ENCODE results near the gene FXYD7. TPM values are rescaled to one million over a fixed set of nuclear protein-coding genes. Genes with fewer than 3 reads are reported as not detected.

Gene FXYD7
- total and polyA plus RNA-seq, 2 of the 13 experiments (the other 11 are each of a cell fraction or from before 2014, with no cell fraction given) = 0.55 TPM; not detected in 1

DNA sequence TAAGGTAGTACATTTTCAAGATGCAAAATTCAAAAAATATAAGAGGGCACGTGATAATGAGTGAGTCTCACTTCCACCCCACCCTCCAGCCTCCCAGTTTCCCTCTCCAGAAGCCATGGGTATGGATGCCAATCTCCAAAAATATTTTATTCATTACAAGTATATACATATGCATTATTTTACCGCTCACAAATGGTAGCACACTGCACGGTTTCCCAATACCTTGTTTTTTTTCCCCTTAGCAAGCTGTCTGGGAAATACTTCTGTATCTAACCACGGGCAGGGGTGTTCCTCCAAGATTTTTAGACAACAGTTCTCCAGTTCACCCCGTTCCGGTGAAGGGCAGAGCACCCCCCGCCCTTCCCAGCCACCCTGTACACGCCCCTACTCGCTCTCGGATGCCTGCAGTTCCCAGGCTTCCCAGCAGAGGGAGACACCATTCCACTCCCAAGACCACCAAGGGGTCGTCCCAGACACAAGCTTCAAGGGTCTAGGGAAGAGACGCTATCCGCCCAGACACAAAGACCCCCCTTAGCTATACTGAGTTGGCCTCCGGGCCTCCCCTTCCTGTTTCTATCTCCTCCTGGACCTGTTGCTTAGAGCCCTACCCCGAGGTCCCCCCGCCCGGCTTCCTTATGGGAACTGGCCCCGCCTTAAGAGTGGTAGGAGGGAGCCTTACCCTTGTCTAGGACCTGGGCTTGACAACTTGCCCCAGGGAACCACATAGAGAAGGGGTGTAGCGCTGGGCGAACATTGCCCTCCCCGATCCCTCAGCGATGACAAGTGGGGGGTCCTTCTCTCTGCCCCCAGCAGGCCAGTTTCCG lies 28.5 kb upstream of the FXYD7 start:
- no peaks in the 10 kb centered on the region for H4K20me1 ChIP-seq (ENCODE audit: insufficient read depth, low read length)
- ChIA-PET POLR2A (no interaction called here), CTCF (ENCODE audit: low intra/inter-chr PET ratio, low total read pairs) (interaction anchor here (1.9 kb wide), 1 partner anchor 21 kb away, joined by 11 read pairs; the partner anchor contains the start of gene LGI4)
- no peak overlapping the region for H2AFZ ChIP-seq (ENCODE audit: low read length)
- no TSS peak for BruUV-seq (replicated peaks)
- peak; percentile 43 for DNase-seq (ENCODE audit: low spot score)
- in situ Hi-C loops (cut with HindIII; ENCODE audit: extremely low pct_ligation_motif_present, low pct_unique_long_range_greater_than_20kb) = no loop called here
- intact Hi-C loops (cut with micrococcal nuclease; ENCODE audit: unreplicated experiment) = no loop called here
- no peaks in the 10 kb centered on the region for H3K79me2 ChIP-seq (ENCODE audit: insufficient read depth, low read length)
- H3K27me3 ChIP-seq (ENCODE audit: control insufficient read depth in 1 of 2, insufficient read depth in 2 of 2, low read length in 2 of 2) = 0 out of 5 replicates have a peak, but pooled peaks cover 0 to 6% of the 10 kb centered on the region in 2 experiments
- 15% methylated on average over 16 of the region's 23 CpGs for WGBS (ENCODE audit: low lambda C conversion rate)
- H3K36me3 ChIP-seq (replicated peaks in 1 of 2; ENCODE audit: control insufficient read depth in 1 of 2, insufficient read depth in 2 of 2, low read length in 2 of 2) = no peaks in the 10 kb centered on the region
- peak overlapping the region; percentile 18 to 64 (median 29); a peak in 5 of 6 replicates for H3K4me3 ChIP-seq (replicated peaks in 1 of 3; ENCODE audit: insufficient read depth in 1 of 3, low read depth in 2 of 3, low read length in 3 of 3)
- ATAC-seq = peak; percentile 72
- peak overlapping the region; percentile 72 for H3K4me2 ChIP-seq (ENCODE audit: low read depth, low read length)
- no peak for FAIRE-seq
- no peak overlapping the region for H3K27ac ChIP-seq (ENCODE audit: extremely low read length, insufficient read depth, low read length)
- H3K4me1 ChIP-seq (ENCODE audit: insufficient read depth, low read length) = peaks cover 92% of the 10 kb centered on the region
- H3K9me3 ChIP-seq (ENCODE audit: low read length) = no peaks in the 10 kb centered on the region
- H3K9ac ChIP-seq (ENCODE audit: insufficient read depth, low read depth, low read length) = 0 out of 2 replicates have a peak overlapping the region, but pooled peaks have one; percentile 3
- TF ChIP-seq ZBTB20 (CRISPR knock-in tag; IDR thresholded peaks at IDR 0.05; ENCODE audit: borderline replicate concordance, low read depth) (peak; percentile 25; the same call in 1 of the 2 replicates), NFKB2 (CRISPR knock-in tag; IDR thresholded peaks at IDR 0.05; ENCODE audit: borderline replicate concordance) (no peak), ZNF598 (CRISPR knock-in tag; IDR thresholded peaks at IDR 0.05; ENCODE audit: borderline replicate concordance) (peak; percentile 62; the same call in 1 of the 2 replicates), TAF15 (IDR thresholded peaks at IDR 0.05; ENCODE audit: low read depth, low read length, poor library complexity, severe bottlenecking) (no peak), GATAD2A (CRISPR knock-in tag; IDR thresholded peaks at IDR 0.05) (peak; percentile 52; the same call in 1 of the 2 replicates), KLF16 (CRISPR knock-in tag; IDR thresholded peaks at IDR 0.05) (0 out of 4 replicates have a peak, but pooled peaks of 1 of the 2 experiments have one; percentile 36), ZNF44 (CRISPR knock-in tag; IDR thresholded peaks at IDR 0.05) (peak; percentile 47; the same call in 1 of the 2 replicates), MED1 (CRISPR knock-in tag; IDR thresholded peaks at IDR 0.05) (peak; percentile 55; the same call in 1 of the 2 replicates), ZNF691 (CRISPR knock-in tag; IDR thresholded peaks at IDR 0.05; ENCODE audit: borderline replicate concordance, low read depth) (peak; percentile 42; the same call in 1 of the 2 replicates), ZNF362 (CRISPR knock-in tag; IDR thresholded peaks at IDR 0.05; ENCODE audit: borderline replicate concordance) (no peak), SOX6 (IDR thresholded peaks at IDR 0.05) (no peak), SOX6 (CRISPR knock-in tag; IDR thresholded peaks at IDR 0.05) (0 out of 2 replicates have a peak, but pooled peaks have one; percentile 13), HMGXB4 (CRISPR knock-in tag; IDR thresholded peaks at IDR 0.05; ENCODE audit: borderline replicate concordance in 1 of 2, low read depth in 1 of 2) (0 out of 4 replicates have a peak, but pooled peaks of 1 of the 2 experiments have one; percentile 44), KAT2B (IDR thresholded peaks at IDR 0.05; ENCODE audit: borderline replicate concordance, low read depth, low read length) (no peak), ZBTB39 (CRISPR knock-in tag; IDR thresholded peaks at IDR 0.05) (no peak)

Data from HepG2 (cell line).